ENCODE results near the gene ARHGEF7.
A peak's percentile ranks its signal among the peaks of the same experiment; 100 is the strongest.

ARHGEF7 gene

GRCh38 chr13:111280681-111281585 is 165.8 kb downstream of the ARHGEF7 start:
- DNase-seq, result peak in 1 of 4 experiments; percentile 3

- DNase-seq, result peak; percentile 69 to 95 (median 84)
Observed at GRCh38 chr13:111281751-111282311, 166.7 kb downstream of the ARHGEF7 start.

DNA sequence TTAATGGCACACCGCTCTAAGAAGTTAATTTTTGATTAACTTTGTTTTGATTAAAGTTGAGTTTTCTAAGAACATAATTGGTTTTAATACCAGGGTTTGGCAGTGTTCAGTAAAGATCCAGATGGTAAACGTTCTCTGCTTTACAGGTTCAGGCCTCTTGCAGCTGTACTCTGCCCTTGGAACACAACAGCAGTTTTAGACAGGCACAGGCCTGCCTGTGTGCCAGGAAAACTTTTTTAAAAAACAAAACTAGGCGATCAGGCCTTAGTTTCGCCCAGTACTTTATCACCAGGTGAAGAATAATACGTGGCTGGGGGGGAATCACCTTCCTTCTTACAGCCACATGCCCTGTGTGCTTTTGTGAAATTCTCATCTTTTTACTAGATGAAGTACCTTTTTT is 167.3 kb downstream of the ARHGEF7 start:
- DNase-seq, result no peak

GRCh38 chr13:111282997-111283396 is 167.9 kb downstream of the ARHGEF7 start:
- DNase-seq, result no peak

DNA sequence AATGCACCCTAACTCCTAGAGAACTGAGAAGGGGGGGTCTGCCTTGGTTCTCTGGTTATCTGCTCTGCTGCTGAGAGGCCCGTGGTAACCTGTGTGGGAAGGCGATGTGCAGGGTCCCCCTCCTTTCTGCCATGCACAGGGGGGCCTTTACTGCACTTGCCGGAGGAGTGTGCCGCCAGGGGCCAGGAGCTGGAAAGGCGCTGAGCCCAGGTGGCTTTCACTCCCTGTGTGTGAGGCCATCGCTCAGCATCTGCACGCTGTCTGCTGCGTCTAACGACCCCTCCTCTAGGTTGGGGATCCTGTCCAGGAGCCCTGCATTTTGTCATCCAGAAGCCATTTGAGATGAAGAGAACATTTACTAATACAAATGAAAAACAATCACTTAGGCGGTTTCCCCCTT is 168.3 kb downstream of the ARHGEF7 start:
- no peak for DNase-seq

DNA sequence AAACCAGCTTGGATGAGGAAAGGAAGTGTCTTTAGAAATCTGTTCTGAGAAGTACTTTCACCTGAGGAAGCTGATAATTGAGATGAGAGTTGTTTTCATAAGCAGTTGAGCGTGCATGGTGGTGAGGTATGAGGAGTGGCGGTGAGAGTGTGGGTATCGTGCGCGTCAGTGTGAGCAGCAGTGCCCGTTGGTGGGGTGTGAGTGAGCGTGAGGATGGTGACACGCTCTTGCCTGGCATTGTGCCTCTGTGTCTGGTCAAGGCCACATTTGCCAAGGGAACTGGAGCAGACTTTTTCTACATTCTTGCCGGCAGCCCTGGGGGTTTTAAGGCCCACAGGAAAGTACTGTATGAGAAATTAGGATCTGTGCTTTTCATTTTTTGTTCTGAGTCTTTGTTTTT is 168.9 kb downstream of the ARHGEF7 start:
- DNase-seq, result no peak

DNA sequence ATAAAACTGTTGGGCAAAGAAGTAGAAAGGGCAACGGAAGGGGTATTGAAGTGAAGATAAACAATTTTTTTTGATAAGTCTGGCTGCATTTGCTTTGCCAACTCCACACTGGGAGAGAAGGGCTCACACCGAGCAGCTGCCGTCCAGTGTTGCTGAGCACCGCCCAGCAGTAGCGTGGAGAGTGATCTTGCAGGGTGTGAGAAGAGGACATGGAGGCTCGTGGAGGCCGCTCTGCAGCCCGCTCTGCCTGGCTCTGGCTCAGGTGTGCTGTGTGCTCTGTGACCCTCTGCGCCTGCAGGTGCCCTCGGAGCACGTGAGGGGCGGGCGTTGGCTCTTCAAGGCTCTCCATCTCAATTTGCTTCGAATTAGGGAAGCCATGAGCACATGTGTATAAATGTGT is 169.5 kb downstream of the ARHGEF7 start:
- DNase-seq, result no peak

GRCh38 chr13:111286162-111286561 is 171.1 kb downstream of the ARHGEF7 start:
- no peak for DNase-seq

- no peak for DNase-seq
Observed at GRCh38 chr13:111286749-111287148, 171.6 kb downstream of the ARHGEF7 start.

GRCh38 chr13:111287201-111287600 is 172.1 kb downstream of the ARHGEF7 start:
- no peak for DNase-seq

DNA sequence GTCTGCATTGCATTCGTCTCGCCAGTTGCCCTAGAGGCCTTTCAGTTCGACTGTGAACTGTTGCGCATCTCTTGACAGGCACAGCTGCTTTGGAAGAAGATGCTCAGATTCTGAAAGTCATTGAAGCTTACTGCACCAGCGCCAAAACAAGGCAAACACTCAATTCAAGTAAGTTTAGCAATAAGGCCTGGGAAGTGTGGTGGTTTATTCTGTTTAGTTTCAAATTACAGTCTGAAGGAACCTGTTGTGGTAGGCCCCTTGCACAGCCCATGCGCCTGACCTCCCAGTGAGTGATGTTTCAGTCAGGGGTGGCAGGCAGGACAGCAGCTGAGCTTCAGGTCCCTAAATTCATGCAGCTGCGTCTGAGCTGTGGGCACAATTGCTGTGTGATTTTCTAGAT is 173.2 kb downstream of the ARHGEF7 start:
- no peak for DNase-seq

DNA sequence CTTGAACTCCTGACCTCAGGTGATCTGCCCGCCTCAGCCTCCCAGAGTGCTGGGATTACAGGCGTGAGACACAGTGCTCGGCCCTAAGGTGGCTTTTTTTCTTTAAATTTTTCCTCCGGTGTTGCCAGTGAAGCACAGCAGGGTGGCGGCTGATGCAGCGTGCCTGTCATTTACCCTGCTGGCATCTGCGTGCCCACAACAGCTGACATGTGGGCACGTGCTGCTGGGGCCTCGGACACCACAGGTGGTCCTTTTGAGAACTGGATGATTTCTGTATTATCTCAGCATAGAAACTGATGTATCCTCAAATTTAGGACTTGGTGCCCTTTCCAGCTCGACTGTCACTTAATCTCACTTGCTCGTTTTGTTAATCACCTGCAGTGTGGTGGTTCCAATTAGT is 174.1 kb downstream of the ARHGEF7 start:
- no peak for DNase-seq

DNA sequence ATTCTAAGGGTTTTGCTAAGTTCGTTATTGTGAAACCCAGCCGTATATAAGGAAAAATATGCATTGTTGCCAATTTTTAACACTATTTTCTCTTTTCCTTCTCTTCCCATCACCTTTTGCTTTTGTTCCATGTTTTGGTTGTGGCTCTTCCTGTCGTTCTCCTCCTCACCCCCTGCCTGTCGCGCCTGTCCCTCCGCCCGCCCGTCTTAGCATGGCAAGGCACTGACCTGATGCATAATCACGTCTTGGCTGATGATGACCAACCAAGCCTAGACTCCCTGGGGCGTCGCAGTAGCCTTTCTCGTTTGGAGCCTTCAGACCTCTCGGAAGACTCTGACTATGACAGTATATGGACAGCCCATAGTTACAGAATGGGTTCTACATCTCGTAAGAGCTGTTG is 176.8 kb downstream of the ARHGEF7 start:
- no peak for DNase-seq

DNA sequence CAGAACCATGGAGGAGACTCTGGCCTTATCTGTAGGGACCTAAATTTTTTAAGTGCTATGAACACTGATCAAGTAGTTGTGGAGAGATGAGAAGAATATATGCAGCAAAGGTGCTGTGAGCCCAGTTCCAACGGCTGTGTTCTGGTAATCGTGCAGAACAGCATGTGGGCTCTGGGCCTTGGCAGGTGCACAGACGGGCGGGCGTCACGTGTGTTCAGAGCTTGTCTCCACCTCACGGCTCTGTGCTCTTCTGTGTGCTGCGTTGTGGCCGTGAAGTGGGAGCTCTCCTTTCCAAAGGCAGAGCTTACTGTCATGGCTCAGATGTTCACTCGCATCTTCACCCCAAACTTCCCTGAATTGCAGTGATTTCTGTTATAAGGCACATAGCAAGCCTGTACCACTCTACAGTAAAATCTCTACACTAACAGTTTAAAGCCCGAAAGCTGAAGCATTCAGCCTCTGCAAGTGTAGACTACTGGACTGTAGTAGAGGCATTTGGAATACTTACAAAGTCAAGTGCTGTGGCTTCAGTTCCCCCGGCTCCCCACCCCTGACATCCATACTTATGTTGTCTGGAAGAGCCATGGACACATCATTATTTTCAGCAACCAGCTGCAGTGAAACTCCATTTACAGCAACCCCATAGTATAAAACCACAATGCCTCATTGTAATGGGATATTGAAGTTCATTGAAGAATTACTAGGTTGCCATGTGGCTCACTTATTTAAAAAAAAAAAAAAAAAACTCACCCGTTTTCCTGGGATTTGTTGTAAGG is 177.8 kb downstream of the ARHGEF7 start:
- DNase-seq, result no peak

DNA sequence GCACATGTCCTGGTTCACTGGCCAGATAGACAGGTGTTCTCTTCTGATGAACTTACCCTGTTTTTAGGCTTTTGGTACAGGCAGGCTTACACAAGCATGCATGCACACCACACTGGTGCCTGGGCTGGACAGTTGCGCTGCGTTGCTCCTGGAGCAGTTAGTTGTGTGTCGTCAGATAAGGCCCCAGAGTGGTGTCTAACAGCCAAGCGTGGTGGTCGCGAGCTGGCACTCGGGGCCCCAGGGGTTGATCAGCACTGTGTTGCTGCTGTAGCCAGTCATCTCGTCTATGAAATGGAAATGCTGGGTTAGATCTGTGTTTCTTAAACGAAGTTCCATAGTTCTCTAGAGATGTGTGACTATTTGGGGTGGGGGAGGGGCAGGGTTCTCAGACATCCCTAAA is 180.8 kb downstream of the ARHGEF7 start:
- DNase-seq, result no peak

GRCh38 chr13:111296417-111296816 is 181.3 kb downstream of the ARHGEF7 start:
- DNase-seq, result no peak

GRCh38 chr13:111298214-111298975 is 183.3 kb downstream of the ARHGEF7 start:
- no peak for DNase-seq

GRCh38 chr13:111302045-111302726 is 187.1 kb downstream of the ARHGEF7 start:
- no peak for DNase-seq

- DNase-seq, result no peak
Observed at GRCh38 chr13:111303559-111303958, 188.4 kb downstream of the ARHGEF7 start.

DNA sequence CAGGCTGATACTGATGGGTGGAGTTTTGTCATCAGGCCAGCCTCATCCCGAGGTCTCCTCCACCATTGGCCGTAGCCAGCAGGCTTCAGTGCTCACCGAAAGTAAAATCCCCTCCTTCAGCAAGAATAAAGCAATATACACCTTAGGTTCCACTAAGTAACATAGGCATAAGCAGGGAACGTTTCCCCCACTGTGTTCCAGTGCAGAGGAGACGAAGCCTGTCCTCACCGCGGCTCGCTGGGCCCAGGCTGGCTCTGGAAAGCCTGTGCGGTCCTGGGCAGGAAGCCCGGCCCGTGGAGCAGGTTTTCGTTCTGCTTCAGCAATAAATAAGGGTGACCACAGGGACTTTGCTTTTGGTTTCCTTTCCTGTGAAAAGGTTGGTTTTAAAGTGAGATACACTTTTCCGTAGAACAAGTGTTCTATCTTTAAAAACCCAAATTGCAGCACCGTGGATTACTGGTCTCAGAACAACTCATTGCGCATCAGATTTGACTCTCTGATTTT is 189.0 kb downstream of the ARHGEF7 start:
- DNase-seq, result no peak

DNA sequence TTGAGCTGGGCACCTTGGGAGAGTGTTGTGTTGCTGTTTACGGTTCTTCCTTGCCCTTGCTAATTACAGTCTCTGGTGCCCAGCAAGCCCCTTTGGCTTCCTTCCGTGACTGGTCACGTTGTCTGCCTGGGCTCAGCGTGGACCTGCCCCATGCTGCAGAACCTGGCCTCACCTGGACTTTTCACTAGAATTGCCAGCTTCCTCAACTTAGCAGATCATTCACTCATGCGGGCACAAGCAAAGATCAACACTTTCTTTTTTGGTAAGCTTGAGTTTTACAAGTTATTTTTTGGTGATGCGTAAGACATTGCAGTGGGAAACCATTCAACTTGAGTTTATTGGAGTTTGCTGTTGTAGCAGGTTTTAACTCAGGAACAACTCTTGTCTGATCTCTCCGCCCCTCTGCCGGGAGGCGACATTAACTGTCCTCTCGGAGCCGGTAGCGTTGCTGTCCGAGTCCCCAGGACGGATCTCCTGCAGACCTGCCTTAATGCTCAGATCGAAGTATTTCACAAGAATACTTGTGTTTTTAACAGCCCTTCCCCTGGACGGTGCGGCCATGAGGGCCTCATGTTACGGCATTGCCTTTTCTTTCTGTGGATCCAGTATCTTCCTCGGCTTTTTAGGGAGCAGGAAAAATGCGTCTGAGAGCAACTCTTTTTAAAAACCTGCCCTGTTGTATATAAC is 189.6 kb downstream of the ARHGEF7 start:
- no peak for DNase-seq
